ENCODE measurements around the gene ILDR2.

GRCh38 chr1:166870584-166870983, 104.8 kb downstream of the ILDR2 start:
- TF ChIP-seq GABPA (IDR thresholded peaks at IDR 0.05; ENCODE audit: low read depth) = no peak
- TF ChIP-seq CTCF (IDR thresholded peaks at IDR 0.05) = no peak
- TF ChIP-seq MAX (IDR thresholded peaks at IDR 0.05; ENCODE audit: low read depth) = no peak
- no peak for TF ChIP-seq EP300 (IDR thresholded peaks at IDR 0.05; ENCODE audit: borderline replicate concordance in 1 of 2, low read depth in 1 of 2, low read length in 1 of 2)
- no peak for TF ChIP-seq ZBTB33 (IDR thresholded peaks at IDR 0.05; ENCODE audit: borderline replicate concordance, low read depth)
- TF ChIP-seq NFIC (IDR thresholded peaks at IDR 0.05; ENCODE audit: borderline replicate concordance) = no peak
- TF ChIP-seq RAD21 (IDR thresholded peaks at IDR 0.05; ENCODE audit: low read length) = no peak
